Endothelial cell of umbilical vein (primary cell): ENCODE data around the gene DBNDD2.

Source experiments
- EZH2 ChIP-seq: IDR thresholded peaks from 2 replicates; pipeline ENCODE4 v1.6.1; 2012; ENCODE audit warnings: borderline replicate concordance, low read depth, mild to moderate bottlenecking, moderate library complexity, low read length, inconsistent platforms; ENCODE audit not compliant: severe bottlenecking
- POLR2A ChIP-seq: IDR thresholded peaks from 2 replicates; pipeline ENCODE4 v1.6.1; 2012; ENCODE audit warnings: low read depth, mild to moderate bottlenecking, control low read depth, low read length
- POLR2AphosphoS5 ChIP-seq: IDR thresholded peaks from 2 replicates; pipeline ENCODE4 v1.6.1; 2012; ENCODE audit warnings: low read depth, mild to moderate bottlenecking, control low read depth, low read length, moderate library complexity; ENCODE audit not compliant: insufficient read depth
- TF ChIP-seq, protein P1 (sequence below), 2 donors: IDR thresholded peaks; 1 replicate in 1 of 2; 2 replicates in 1 of 2; pipeline ENCODE4 v1.5.1; 2011; ENCODE audit warnings: low read length in 2 of 2, mild to moderate bottlenecking in 2 of 2, moderate library complexity in 2 of 2, control low read depth in 1 of 2, inconsistent platforms in 1 of 2, low read depth in 1 of 2; ENCODE audit not compliant: insufficient read depth in 1 of 2; ENCODE audit errors: extremely low read depth in 1 of 2

GRCh38 chr20:45387274-45387673 is 20.8 kb upstream of the DBNDD2 start:
- TF ChIP-seq, protein P1, sequence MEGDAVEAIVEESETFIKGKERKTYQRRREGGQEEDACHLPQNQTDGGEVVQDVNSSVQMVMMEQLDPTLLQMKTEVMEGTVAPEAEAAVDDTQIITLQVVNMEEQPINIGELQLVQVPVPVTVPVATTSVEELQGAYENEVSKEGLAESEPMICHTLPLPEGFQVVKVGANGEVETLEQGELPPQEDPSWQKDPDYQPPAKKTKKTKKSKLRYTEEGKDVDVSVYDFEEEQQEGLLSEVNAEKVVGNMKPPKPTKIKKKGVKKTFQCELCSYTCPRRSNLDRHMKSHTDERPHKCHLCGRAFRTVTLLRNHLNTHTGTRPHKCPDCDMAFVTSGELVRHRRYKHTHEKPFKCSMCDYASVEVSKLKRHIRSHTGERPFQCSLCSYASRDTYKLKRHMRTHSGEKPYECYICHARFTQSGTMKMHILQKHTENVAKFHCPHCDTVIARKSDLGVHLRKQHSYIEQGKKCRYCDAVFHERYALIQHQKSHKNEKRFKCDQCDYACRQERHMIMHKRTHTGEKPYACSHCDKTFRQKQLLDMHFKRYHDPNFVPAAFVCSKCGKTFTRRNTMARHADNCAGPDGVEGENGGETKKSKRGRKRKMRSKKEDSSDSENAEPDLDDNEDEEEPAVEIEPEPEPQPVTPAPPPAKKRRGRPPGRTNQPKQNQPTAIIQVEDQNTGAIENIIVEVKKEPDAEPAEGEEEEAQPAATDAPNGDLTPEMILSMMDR (IDR thresholded peaks at IDR 0.05; ENCODE audit: extremely low read depth in 1 of 2, insufficient read depth in 1 of 2, low read depth in 1 of 2, low read length in 2 of 2), result no peak
- TF ChIP-seq POLR2A (no peak), POLR2AphosphoS5 (no peak), EZH2 (no peak)
